ENCODE results near the gene WDFY2. TPM values are rescaled to one million over a fixed set of nuclear protein-coding genes. Genes with fewer than 3 reads are reported as not detected.

The WDFY2 gene
- total and polyA plus RNA-seq, 2 of the 13 experiments (the other 11 are each of a cell fraction or from before 2014, with no cell fraction given) = 22.6 to 27.0 TPM

GRCh38 chr13:51636349-51636890 is 52.2 kb downstream of the WDFY2 start (continued):
- TF ChIP-seq PAXIP1 (CRISPR knock-in tag; conservative IDR thresholded peaks at IDR 0.05) (peak; percentile 94), ZIK1 (CRISPR knock-in tag; IDR thresholded peaks at IDR 0.05; ENCODE audit: borderline replicate concordance, low read depth) (no peak), ETV6 (CRISPR knock-in tag; conservative IDR thresholded peaks at IDR 0.05) (no peak; the same call in 1 of the 2 replicates), MTA3 (CRISPR knock-in tag; IDR thresholded peaks at IDR 0.05) (no peak), MATR3 (CRISPR knock-in tag; IDR thresholded peaks at IDR 0.05) (no peak), MXD4 (CRISPR knock-in tag; IDR thresholded peaks at IDR 0.05) (0 out of 2 replicates have a peak, but pooled peaks have one; percentile 63), ZNF768 (CRISPR knock-in tag; IDR thresholded peaks at IDR 0.05) (no peak), POLR2G (IDR thresholded peaks at IDR 0.05; ENCODE audit: low read depth, low read length) (peak; percentile 4; the same call in 1 of the 2 replicates), ZNF766 (CRISPR knock-in tag; IDR thresholded peaks at IDR 0.05; ENCODE audit: borderline replicate concordance) (0 out of 2 replicates have a peak, but pooled peaks have one; percentile 39), ZNF205 (CRISPR knock-in tag; IDR thresholded peaks at IDR 0.05) (0 out of 2 replicates have a peak, but pooled peaks have one; percentile 67), KDM4B (CRISPR knock-in tag; IDR thresholded peaks at IDR 0.05) (no peak), ZNF317 (CRISPR knock-in tag; IDR thresholded peaks at IDR 0.05) (peak; percentile 75; the same call in 1 of the 2 replicates), MNT (IDR thresholded peaks at IDR 0.05) (no peak), ESRRA (CRISPR knock-in tag; IDR thresholded peaks at IDR 0.05; ENCODE audit: low read depth) (peak; percentile 88), EZH2 (conservative IDR thresholded peaks at IDR 0.05; ENCODE audit: low read depth, low read length) (no peak), HNF1B (CRISPR knock-in tag; IDR thresholded peaks at IDR 0.05) (peak; percentile 62), THAP9 (CRISPR knock-in tag; IDR thresholded peaks at IDR 0.05; ENCODE audit: borderline replicate concordance) (no peak), ZNF460 (CRISPR knock-in tag; IDR thresholded peaks at IDR 0.05; ENCODE audit: borderline replicate concordance) (no peak), KLF16 (CRISPR knock-in tag; IDR thresholded peaks at IDR 0.05) (peak in 1 of 2 experiments; percentile 60; a peak in 1 of 4 replicates), ZNF510 (CRISPR knock-in tag; IDR thresholded peaks at IDR 0.05; ENCODE audit: low read depth) (no peak), CHD2 (IDR thresholded peaks at IDR 0.05; ENCODE audit: low read depth, low read length) (no peak)

All from HepG2 (cell line).